Hindlimb muscle (tissue), 1 donor: ENCODE data around the gene HAND1. TPM values are rescaled to one million over a fixed set of nuclear protein-coding genes. Genes with fewer than 3 reads are reported as not detected.

Source experiments
- DNase-seq: peaks from one replicate; pipeline ENCODE4 v3.0.0-alpha.2; 2013
- polyA plus RNA-seq: library from polyadenylated mRNA; unstranded; fragments of 120-200 nt; gene quantifications from one replicate; pipeline ENCODE4 v1.2.1, GENCODE V29; 2013; ENCODE audit not compliant: insufficient read length

Gene HAND1
- polyA plus RNA-seq, 1 donor = not detected

DNA sequence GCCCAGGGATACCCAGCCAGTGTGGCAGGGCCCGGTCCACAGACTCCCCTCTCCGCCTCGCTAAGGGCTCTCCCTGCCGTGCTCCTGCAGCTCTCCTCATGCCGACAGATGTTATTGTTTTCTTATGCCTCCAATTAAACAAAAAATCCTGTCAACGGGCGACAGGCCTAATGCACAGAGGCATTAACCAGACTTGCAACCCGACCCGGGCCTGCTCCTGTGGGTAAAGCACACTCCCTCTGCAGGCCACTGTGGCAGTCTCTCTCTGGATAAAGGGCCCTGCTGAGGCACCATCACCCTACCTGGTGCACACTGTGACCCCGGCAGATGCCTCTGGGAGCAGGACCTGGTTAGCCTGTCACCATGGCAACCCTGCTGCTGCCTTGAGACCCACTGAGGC lies 27.5 kb upstream of the HAND1 start:
- no peak for DNase-seq

DNA sequence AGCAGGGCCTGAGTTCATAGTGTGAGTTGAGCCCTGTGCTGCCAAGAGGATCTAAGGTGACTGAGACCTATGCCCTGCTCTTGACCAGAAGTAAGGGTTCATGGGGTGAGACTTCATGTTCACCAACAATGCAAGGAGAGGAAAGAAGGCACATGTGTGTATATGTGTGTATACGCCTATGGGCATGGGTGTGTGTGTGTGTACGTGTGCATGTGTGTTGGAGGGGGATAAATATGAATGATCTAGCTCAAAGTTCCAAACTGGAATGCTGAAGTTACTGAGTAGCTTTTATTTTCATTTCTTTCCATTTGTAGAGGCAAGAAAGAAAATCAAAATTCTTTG lies 25.6 kb upstream of the HAND1 start:
- DNase-seq = no peak

DNA sequence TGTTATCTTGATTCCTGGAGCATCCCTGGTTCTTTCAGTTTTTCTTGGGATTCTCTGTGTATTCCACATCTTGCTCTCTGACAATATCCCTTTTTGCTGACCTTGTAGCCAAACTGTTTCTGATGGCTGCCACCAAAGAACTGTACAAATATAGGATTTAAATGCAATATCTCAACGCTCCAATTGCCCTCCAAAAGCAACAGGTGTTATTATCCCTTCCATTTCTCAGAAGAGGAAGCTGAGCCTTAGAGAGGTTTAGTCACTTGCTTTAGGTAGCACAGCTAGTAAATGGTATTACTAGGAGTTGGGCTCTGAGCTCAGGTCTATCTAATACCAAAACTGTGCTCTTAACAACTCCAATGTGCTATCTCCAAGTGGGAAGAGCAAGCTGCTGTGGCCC lies 24.2 kb upstream of the HAND1 start:
- no peak for DNase-seq

DNA sequence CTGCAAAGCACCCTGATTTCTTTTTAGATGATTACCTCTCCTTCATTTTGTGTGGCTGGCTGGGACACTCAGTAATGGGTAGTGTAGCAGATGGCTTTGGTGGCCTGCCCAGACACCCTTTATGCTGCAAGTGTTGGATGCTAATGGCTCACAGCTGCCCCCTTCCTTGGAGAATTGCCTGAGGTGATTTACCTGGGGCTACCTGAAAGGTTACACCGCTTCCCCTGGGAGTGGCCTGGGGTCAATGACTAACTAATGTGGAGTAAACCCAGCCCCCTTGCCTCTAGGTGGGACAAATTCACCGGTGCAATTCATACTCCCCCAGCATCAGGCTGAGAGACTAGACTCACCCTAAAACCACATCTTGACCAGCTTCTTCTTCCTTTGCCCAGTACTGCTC lies 23.5 kb upstream of the HAND1 start:
- DNase-seq = no peak

DNA sequence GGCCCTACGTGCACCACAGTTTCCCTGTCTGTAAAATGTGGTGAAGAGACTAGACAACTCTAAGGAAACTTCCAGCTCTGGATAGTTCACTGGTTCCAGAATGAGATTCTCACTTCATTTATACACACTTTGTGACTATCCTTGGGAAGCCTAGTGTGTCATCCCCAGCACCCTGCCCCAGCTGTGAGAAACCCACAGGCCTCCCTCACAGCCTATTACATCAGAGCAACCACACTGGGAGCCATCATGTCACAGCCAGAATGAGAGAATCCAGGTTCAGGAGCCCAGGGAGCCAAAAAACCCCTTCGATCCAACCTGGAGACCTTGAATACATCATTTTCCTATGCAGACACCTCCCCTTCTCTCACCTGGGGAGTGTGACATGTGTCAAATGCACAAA lies 21.0 kb upstream of the HAND1 start:
- DNase-seq = no peak

DNA sequence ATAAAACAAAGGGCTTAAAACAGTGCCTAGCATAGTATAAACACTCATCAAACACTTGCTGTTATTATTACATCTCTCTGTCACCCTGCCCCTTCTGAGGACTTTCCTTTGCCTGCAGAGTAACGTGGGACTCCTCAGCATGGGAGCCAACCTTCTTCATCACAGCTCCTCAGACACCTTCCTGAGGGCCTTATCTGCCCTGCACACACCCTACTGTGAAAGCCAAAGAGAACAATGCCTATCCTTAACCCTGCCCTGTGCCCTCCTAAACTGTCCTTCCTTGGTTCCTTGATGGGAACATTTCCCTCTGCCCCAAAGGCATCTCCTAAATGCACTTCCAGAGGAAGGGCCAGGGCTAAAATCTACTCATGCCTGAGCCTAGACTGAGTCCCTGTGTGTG lies 20.6 kb upstream of the HAND1 start:
- DNase-seq = no peak

DNA sequence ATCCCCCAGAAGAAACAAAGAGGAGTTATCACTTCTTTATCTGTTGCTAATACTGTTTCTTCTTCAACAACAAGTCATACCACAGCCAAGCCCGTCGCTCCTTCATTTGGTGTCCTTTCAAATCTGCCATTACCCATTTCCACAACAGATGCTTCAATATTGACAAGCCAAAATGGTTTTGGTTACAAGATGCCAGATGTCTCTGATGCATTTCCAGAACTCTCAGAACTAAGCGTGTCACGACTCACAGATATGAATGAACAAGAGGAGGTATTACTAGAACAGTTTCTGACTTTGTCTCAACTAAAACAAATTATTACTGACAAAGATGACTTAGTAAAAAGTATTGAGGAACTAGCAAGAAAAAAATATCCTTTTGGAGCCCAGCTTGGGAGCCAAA lies 16.0 kb upstream of the HAND1 start:
- no peak for DNase-seq

DNA sequence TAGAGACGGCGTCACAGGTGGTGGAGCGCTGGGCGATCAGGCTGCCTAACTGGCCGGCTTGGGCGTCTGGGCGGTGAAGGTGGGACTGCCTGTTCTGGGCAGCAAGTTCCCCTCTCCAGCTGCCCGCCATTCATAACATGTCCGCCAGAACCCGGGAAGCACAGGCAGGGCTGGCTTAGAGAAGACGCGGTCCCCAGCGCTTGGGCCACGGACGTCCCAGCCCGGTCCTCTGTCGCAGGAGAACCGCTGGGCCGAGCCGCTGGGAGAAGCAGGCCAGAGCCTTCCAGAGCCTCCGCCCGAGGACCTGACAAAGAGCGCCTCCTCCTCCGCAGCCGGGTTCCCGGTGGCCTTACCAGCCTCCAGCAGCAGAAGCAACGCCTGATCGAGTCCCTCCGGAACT lies 15.2 kb upstream of the HAND1 start:
- no peak for DNase-seq

DNA sequence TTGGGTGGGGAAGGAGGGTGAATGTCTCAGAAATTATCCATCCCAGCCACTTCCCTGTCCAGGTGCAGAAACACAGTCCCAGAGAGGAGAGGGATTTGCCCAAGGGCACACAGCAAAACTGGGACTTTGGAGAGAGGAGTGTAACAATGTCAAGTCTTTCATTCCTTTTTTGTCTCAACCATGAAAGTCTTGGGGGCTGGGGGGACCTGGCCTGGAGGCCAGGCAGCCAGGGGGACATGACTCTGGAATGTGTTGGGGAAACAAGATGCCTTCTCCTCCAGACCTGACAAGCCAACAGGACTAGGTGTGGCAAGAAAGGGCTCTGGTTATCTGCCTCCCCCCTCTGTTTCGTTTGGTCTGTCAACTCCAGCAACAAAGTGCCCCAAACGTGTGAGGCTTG lies 13.9 kb upstream of the HAND1 start:
- DNase-seq = no peak

DNA sequence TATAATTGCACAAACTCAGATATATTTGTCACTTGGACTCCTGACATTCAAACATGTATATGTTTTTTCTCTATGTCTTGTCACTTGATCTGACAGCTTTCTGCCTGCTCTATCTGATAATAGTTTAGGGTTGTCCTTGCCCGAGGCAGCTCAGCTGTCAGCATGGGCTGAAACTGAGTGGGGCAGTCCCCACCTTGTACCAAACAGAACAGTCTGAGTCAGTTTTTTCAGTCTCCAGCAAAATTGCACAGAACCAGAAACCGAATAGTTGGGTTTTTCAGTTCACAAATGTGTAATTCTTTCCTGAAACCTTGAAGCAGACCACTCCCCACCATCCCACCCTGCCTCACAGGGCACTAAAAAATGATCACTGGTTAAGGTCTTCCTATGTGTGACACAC lies 9.5 kb upstream of the HAND1 start:
- no peak for DNase-seq

DNA sequence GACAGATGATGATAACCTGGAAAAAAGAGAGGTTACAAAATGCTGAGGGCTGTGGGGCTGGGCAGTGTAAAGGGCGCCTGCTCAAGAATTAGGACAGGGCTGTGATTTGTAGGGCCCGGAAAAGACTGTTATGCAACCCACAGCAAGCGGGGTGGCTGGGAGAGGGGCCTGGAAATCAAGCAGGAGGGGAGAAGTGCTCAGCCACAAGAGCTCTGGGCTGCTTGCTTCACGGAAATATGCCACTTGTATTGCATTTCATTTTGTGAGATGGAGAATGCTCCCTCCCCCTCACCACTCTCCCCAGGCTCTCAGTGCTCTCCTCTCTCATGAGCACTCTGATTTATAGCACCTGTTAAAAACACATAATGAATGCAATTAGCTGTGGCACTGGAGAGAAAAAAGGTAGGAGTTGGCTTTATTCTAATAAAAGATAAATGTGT lies 8.4 kb upstream of the HAND1 start:
- DNase-seq = no peak

DNA sequence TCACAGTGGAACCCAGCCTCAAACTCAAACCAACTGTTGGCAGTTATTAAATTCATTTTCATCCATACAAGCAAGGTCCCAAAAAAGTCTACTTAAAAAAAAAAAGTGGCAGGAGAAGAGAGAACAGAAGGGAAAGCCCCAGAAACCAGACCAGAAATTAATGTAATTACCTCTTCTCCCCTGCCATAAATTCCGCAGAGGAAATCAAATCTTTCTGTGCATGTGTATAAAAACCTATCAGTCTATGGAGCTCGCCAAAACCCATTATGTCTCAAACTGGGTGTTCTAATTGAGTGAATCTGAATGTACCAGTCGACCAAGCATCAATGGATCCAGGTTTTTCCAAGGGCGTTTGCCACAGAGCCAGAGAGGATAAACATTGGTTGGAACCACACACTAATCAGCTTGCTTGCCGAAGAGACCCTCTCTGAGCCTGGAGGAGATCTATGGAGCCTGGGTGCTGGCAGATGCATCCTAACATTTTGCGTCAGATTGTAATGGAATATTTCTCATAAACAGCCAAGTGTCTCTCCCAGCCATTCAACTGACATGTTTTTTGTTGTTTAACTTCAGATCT lies 7.9 kb upstream of the HAND1 start:
- no peak for DNase-seq

DNA sequence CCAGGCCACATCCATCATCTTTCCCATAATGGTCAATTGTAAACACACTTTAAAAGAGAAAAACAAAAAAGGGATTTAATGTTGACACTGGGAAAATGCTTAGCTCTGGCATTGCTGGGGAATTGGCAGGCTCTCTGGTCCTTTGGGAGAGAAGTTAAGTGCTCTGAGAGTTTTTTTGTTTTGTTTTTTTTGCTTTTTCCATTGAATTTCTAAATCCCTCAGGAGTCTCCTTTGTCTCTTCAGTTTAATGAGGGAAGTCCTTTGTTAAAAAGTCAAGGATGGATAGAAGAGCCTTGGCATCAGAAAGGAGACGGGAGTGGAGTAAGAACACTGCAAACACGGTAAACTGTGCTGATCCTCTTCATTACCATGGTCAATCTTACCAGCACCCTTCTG lies 7.1 kb upstream of the HAND1 start:
- no peak for DNase-seq

DNA sequence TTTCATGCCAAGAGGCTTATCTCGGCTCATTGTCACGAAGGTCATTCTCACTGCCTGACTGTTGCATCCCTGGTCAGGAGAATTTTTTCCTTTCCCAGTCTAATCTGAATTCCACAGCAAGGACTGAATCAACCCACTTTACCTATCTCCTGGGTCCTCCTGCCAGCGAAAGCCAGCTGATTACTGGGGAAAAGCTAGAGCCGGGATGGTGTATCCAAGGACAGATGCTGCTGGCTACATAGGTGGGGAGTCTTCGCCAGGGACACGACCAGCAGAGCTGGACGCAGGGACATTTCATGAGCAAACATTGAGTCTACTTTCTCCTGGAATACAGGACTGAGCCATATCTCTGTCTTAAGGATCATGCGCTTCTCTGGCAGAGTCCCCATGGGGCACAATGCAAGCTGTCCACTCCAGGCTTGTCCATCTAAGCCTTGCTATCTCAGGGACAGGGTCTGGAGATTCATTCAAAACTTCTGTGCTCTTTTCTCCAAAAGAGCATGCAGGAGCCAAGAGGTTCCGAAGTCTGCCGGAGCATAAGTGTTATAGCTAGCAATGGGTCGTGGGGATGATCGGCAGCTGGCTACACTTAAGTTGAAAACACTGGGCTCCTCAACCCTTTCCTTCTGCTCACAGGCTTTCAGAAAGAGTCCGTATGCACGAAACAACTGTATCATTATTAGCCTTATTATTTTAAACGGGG lies 6.5 kb upstream of the HAND1 start:
- DNase-seq = no peak

DNA sequence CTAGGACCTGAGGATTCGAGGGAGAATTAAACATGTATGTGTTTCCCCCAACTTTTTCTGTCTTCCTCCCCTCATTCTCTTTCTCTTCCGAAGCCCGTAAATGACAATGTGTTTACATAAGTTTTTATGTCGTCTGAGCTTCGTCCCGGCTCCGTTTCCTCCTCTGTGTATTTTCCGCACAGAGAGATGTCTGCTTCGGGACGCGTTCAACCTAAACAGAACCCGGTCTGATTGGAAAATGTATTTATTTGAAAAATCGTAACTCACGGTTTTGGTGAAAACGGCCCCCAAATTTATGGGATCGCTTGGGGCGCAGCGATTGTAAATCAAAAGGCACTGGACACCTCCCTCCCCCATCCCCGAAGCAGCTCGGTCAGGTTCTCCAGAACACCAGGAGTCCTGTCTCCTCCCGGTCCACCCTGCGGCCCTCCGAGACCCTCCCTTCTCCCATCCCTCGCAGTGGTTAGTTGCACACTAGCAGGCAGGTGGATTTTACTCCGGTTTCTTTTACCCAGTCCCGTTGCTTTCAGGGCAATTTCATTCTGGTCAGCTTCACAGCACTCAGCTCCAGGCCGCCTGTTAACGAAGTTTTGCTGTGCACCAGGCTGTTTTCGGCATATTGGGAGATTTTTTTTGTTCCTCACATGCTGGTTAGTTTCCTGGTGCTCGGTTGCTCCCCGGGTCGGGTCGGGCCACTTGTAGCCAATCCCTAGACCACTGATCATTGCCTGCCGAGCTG lies 5.8 kb upstream of the HAND1 start:
- DNase-seq = no peak

DNA sequence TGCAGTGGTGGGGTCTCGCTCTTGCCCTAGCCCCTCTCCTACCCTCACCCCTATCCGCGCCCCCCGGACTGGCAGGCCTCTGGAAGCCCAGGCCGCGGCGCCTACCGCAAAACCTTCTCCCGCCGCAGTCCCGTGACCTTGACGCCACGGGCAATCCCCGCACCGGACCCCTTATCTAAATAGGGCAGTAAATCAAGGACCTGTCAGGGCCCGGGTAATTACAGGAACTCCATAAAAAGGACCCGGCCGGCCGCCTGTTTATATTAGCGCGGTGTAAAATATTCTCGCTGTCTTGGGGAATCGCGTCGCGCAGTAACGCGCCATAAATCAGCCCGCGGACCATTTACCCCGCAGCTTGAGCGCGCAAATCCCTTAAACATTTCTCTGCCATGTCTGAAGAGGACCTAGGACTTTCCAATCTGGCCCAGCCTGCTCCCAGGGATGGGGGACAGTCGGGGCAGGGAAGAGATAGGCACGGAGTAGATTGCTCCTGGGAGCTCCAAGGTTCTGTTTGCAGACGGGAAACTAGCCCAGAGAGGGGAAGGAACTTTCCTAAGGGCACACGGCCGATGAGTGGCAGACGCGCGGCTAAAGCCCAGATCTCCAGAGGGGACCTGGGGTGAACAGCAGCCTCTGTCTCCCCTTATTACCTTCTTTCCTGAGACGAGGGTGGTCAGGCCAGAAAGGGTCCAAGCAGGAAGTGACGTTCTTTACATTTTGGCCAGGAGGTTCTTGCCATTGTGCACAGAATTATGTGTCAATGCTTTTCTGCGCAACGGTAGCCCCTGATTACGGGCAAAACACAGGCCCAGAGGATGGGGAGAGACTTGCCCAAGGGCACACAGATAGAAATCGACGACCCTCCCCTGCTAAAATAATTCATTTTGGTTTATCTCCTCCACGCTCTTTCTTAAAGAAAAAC lies 4.8 kb upstream of the HAND1 start:
- no peak for DNase-seq

DNA sequence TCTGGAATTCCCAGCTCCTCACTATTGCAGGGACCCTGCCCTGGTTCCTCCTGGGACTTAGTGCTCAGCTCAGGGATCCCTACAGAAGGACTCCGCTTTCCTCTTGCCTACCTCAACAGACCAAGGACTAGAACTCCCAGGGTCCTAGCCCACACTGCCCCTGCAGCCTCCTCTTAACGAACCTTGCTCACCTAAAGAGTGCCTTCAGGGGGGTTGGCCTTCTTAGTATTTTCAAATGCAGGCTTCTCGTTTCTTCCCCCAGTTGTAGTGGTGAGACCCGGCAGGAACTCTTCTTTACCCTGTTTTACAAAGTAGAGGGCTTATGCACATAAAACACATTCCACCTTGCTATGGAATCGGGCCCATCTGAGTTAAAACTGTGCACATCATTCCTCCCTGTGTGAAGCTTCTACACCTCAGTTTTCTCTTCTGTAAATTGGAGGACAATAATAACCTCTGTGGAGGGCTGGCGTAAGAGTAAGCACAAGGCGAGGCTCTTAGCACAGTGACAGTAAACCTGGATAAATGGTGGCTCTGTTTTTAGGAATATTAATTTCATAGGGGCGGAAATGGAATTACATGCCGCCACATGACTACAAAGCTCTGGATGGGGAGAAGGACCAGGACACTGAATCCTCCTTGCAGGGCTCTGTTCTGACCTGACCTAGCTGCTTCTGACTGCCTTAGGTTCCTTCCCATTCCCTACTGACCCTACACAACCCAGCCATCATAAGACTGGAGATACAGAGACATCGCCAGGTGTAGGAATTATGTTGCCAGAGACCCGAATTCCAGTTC lies 3.8 kb upstream of the HAND1 start:
- no peak for DNase-seq

DNA sequence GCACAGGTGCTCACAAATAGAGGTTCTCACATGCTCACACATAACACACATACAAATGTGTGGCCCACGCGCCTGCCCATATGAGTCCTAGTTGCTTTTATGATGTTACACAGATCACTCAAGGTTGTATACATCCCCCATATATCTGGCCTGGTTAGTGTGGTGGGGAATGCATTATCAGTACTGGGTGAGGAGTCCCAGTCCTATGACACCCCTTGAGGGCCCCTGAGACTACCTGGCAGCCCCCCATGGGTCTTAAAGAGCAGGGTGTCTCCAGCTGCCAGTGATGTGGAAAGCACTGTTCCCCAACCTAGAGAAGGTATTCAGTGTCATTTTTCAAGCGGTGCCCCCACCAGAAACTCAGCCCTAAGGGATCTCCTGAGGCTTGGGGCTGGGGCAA lies 2.8 kb upstream of the HAND1 start:
- DNase-seq = no peak

DNA sequence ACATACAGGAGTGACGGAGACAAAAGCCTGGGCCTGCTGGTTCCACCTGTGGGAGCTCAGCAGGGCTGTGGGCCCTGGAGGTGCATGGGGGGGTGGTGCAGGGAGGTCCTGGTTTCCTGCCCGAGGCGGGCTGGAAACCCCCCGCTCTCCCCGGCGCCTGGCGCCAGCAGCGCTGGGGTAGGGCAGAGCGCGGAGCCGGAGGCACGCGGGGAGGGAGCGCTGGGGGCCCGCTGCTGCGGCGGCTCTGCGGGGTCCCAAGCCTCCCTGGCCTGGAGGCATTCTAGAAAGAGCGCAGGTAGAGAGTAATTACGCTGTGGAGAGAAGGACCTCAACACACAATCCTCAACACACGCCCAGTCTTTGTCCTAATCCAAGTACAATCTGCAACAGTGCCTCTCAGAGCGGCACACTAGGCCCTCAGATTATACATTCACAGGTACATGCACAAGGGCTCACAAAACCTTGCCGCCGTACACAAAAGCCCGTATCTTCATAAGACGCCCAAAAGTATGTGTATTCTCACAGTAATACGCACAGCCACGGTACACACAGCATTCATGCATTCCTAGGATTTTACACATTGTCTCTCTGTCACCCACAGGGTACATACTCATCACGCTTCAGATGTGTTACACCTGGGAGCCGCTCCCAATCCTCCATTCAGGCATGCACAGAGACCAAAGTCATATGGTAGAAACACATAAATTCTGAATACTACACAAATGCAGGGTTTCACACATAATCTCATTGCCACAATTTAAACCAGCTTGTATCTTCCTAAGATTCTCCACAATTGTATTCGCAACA lies 2.1 kb upstream of the HAND1 start:
- DNase-seq = no peak

DNA sequence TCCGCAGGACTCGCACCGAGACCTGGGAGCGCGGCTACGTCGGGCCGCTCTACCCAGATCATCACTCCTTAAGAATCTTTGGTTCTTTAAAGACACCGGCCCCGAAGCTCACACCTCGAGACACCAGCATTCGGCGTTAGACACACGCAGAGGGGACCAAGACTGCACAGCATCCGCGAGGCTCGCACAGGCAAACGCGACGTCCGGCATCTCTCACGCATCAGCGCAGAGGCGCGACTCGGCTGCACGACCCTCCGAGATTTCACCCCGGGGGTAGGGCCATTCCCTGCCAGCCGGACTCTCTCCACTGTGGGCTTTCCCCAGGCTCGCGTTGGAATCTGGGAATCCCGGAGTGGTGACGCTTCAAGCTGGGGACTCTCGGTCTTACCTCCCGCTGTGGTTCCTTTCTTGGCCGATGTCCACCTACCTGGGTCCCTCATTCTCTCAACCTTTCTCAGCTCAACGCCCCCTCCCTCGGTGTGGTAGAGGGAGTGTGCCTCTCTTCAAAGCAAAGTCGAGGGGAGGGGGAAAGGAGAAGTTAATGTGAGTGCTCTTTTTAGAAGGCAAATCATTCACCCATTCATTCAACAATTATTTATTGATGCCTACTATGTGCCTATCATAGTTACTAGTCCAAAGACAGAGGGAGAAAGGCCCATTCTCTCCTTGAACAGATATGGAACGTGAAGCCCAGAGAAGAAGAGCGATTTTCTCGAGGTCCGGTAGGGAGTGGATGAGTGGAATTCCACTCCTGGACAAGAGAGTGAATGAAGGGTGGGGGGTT lies 1.3 kb upstream of the HAND1 start:
- DNase-seq = no peak

DNA sequence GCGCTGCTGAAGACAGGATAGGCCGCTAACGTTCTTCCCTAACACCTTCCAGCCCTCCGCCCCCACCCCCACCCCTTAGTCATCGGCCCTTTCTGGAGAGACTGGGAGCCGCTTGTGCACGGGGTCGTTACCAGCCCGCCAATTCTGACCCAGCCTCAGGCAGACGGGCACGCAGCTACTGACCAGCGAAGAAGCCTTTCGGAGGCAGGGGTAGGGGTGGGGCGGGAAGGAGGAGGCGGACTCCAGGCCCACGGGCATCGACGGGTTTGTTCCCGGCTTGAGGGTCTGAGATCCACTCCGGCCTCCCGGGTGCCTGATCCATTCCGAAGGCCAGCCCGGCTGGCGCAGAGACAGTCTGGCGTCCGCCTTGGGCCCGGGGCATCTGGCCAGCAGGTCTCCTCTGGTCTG lies 729 bp upstream of the HAND1 start:
- no peak for DNase-seq
